NCI-H2107 treated with DMSO at 0.1 percent for 48 hours (cell line): ENCODE measurements around the gene ADGRA3.
"Not testable (repeated sequence)": the region's sequence is repeated elsewhere in the genome, so short reads cannot be mapped to it uniquely, and the experiment has no call there.

Source experiments
- DNase-seq: peaks from one replicate; lab custom pipeline; 2025; ENCODE audit not compliant: unreplicated experiment; lab: John Stamatoyannopoulos, UW

Gene ADGRA3

GRCh38 chr4:22442956-22443355 is 72.9 kb downstream of the ADGRA3 start:
- no peak for DNase-seq

- no peak for DNase-seq
Measured at GRCh38 chr4:22440999-22441398, 74.9 kb downstream of the ADGRA3 start.

GRCh38 chr4:22439947-22440346 is 75.9 kb downstream of the ADGRA3 start:
- no peak for DNase-seq

- DNase-seq = no peak
Measured at GRCh38 chr4:22435652-22436051, 80.2 kb downstream of the ADGRA3 start.

- no peak for DNase-seq
Measured at GRCh38 chr4:22434895-22435294, 81.0 kb downstream of the ADGRA3 start.

- DNase-seq = no peak
Measured at GRCh38 chr4:22430626-22431025, 85.2 kb downstream of the ADGRA3 start.

- DNase-seq = no peak
Measured at GRCh38 chr4:22428441-22428840, 87.4 kb downstream of the ADGRA3 start.

- peak; percentile 61 for DNase-seq
Measured at GRCh38 chr4:22427675-22428074, 88.2 kb downstream of the ADGRA3 start.

GRCh38 chr4:22420291-22420690 is 95.6 kb downstream of the ADGRA3 start:
- no peak for DNase-seq

GRCh38 chr4:22417408-22417807 is 98.5 kb downstream of the ADGRA3 start:
- no peak for DNase-seq

- DNase-seq = no peak
Measured at GRCh38 chr4:22416403-22416802, 99.5 kb downstream of the ADGRA3 start.

- no peak for DNase-seq
Measured at GRCh38 chr4:22414833-22415232, 101.0 kb downstream of the ADGRA3 start.

- DNase-seq = no peak
Measured at GRCh38 chr4:22413471-22413870, 102.4 kb downstream of the ADGRA3 start.

GRCh38 chr4:22412013-22412412 is 103.9 kb downstream of the ADGRA3 start:
- no peak for DNase-seq

GRCh38 chr4:22410645-22411247 is 105.1 kb downstream of the ADGRA3 start:
- no peak for DNase-seq

GRCh38 chr4:22408474-22408873 is 107.4 kb downstream of the ADGRA3 start:
- no peak for DNase-seq

GRCh38 chr4:22407361-22407760 is 108.5 kb downstream of the ADGRA3 start:
- no peak for DNase-seq

- DNase-seq = no peak
Measured at GRCh38 chr4:22398671-22399070, 117.2 kb downstream of the ADGRA3 start.

- DNase-seq = no peak
Measured at GRCh38 chr4:22391551-22391950, 124.3 kb downstream of the ADGRA3 start.

GRCh38 chr4:22389240-22389870 is 126.5 kb downstream of the ADGRA3 start:
- DNase-seq = peak; percentile 5

GRCh38 chr4:22385611-22386011 is 130.3 kb downstream of the ADGRA3 start:
- DNase-seq = no peak

GRCh38 chr4:22384154-22384553 is 131.7 kb downstream of the ADGRA3 start:
- DNase-seq = no peak

GRCh38 chr4:22382216-22382615 is 133.7 kb downstream of the ADGRA3 start:
- not testable (repeated sequence) for DNase-seq
